ENCODE results near the gene PSMD1.
"Not testable (repeated sequence)": the region's sequence is repeated elsewhere in the genome, so short reads cannot be mapped to it uniquely, and the experiment has no call there.

Gene PSMD1

GRCh38 chr2:231187736-231188505, 131.3 kb downstream of the PSMD1 start:
- ATAC-seq: no peak

GRCh38 chr2:231188506-231189170, 132.0 kb downstream of the PSMD1 start:
- ATAC-seq: no peak

GRCh38 chr2:231189171-231189530, 132.5 kb downstream of the PSMD1 start:
- ATAC-seq: no peak

- ATAC-seq: no peak
Measured at GRCh38 chr2:231189571-231190495, 133.2 kb downstream of the PSMD1 start.

GRCh38 chr2:231190531-231191197, 134.0 kb downstream of the PSMD1 start:
- no peak for ATAC-seq

GRCh38 chr2:231191896-231192872, 135.5 kb downstream of the PSMD1 start:
- ATAC-seq: no peak

GRCh38 chr2:231193216-231193615, 136.5 kb downstream of the PSMD1 start:
- no peak for ATAC-seq

GRCh38 chr2:231196592-231196991, 139.9 kb downstream of the PSMD1 start:
- ATAC-seq: no peak

- ATAC-seq: not testable (repeated sequence)
Measured at GRCh38 chr2:231197196-231197595, 140.5 kb downstream of the PSMD1 start.

GRCh38 chr2:231197706-231198290, 141.1 kb downstream of the PSMD1 start:
- ATAC-seq: no peak

- peak; percentile 96 to 97 for ATAC-seq
Measured at GRCh38 chr2:231198291-231199173, 141.9 kb downstream of the PSMD1 start, which contains the start of gene ARMC9. ARMC9 (plus strand) TSS chr2:231198631; CDS start chr2:231206239, 7,608 bp downstream.

GRCh38 chr2:231199219-231199618, 142.6 kb downstream of the PSMD1 start:
- ATAC-seq: no peak

- ATAC-seq: no peak
Measured at GRCh38 chr2:231200805-231201474, 144.3 kb downstream of the PSMD1 start.

- no peak for ATAC-seq
Measured at GRCh38 chr2:231201475-231201814, 144.8 kb downstream of the PSMD1 start.

GRCh38 chr2:231203087-231203486, 146.4 kb downstream of the PSMD1 start:
- ATAC-seq: no peak

GRCh38 chr2:231204146-231204545, 147.5 kb downstream of the PSMD1 start:
- ATAC-seq: no peak

- ATAC-seq: no peak
Measured at GRCh38 chr2:231204581-231204980, 147.9 kb downstream of the PSMD1 start.

- ATAC-seq: no peak
Measured at GRCh38 chr2:231207734-231208133, 151.1 kb downstream of the PSMD1 start.

- ATAC-seq: no peak
Measured at GRCh38 chr2:231210782-231211181, 154.1 kb downstream of the PSMD1 start.
